ENCODE results near the gene MAP2K1.

GRCh38 chr15:66461917-66462316 is 75.2 kb downstream of the MAP2K1 start:
- TF ChIP-seq GATA2 (IDR thresholded peaks at IDR 0.05; ENCODE audit: low read depth, low read length) (no peak), GATA3 (IDR thresholded peaks at IDR 0.05; ENCODE audit: low read depth, low read length) (no peak)
